DND-41 (cell line): ENCODE results near the gene STAM2.

Experiments
- ATAC-seq: fragments of 200-7000 bp; cut with Tn5 transposase; 3 replicates; pipeline ENCODE4 v1.9.1; 2021; ENCODE audit warnings: low read depth; ENCODE audit not compliant: insufficient read depth
- DNase-seq: peaks from one replicate; pipeline ENCODE4 v3.0.0-alpha.2; 2020
- H2AFZ ChIP-seq: 2 replicates; pipeline ENCODE4 v1.6.0; 2012; ENCODE audit warnings: low read depth, low read length
- H3K27ac ChIP-seq: 2 replicates; pipeline ENCODE4 v1.5.1; 2012; ENCODE audit warnings: low read length, inconsistent platforms
- H3K27me3 ChIP-seq: fragments of 200-600 bp; sonication (generic); 2 replicates; pipeline ENCODE4 v1.6.0; 2012; ENCODE audit warnings: low read length, mild to moderate bottlenecking, inconsistent platforms; ENCODE audit not compliant: insufficient read depth, poor library complexity
- H3K36me3 ChIP-seq: 2 replicates; pipeline ENCODE4 v1.5.1; 2012; ENCODE audit warnings: low read length, inconsistent platforms; ENCODE audit not compliant: insufficient read depth
- H3K4me1 ChIP-seq: 2 replicates; pipeline ENCODE4 v1.5.1; 2012; ENCODE audit warnings: mild to moderate bottlenecking, low read length; ENCODE audit not compliant: insufficient read depth
- H3K4me2 ChIP-seq: 2 replicates; pipeline ENCODE4 v1.6.0; 2012; ENCODE audit warnings: mild to moderate bottlenecking, moderate library complexity, low read length, inconsistent platforms; ENCODE audit not compliant: insufficient read depth
- H3K4me3 ChIP-seq, 2 experiments: fragments of 200-600 bp in 1 of 2; shearing (Covaris generic) in 1 of 2; 2 replicates each; pipeline ENCODE4 v1.5.1; 2012 to 2016; ENCODE audit warnings: inconsistent platforms in 2 of 2, low read length in 2 of 2, mild to moderate bottlenecking in 2 of 2, low read depth in 1 of 2, moderate library complexity in 1 of 2
- H3K79me2 ChIP-seq: 2 replicates; pipeline ENCODE4 v1.6.0; 2012; ENCODE audit warnings: low read length, inconsistent platforms; ENCODE audit not compliant: insufficient read depth
- H3K9ac ChIP-seq: 2 replicates; pipeline ENCODE4 v1.6.0; 2012; ENCODE audit warnings: low read depth, mild to moderate bottlenecking, inconsistent platforms, low read length, moderate library complexity
- H3K9me3 ChIP-seq: 2 replicates; pipeline ENCODE4 v1.5.1; 2012; ENCODE audit warnings: low read length, moderate library complexity, mild to moderate bottlenecking, inconsistent platforms; ENCODE audit not compliant: insufficient read depth, severe bottlenecking
- H4K20me1 ChIP-seq: 2 replicates; pipeline ENCODE4 v1.6.0; 2012; ENCODE audit warnings: low read length; ENCODE audit not compliant: insufficient read depth
- EZH2 ChIP-seq: IDR thresholded peaks from 3 replicates; pipeline ENCODE4 v1.6.1; 2012; ENCODE audit warnings: borderline replicate concordance, low read depth, mild to moderate bottlenecking, moderate library complexity, low read length, inconsistent platforms; ENCODE audit not compliant: severe bottlenecking
- TF ChIP-seq, protein P1 (sequence below): IDR thresholded peaks from 2 replicates; pipeline ENCODE4 v1.5.1; 2012; ENCODE audit warnings: borderline replicate concordance, low read length, moderate library complexity, mild to moderate bottlenecking; ENCODE audit not compliant: poor library complexity, severe bottlenecking; ENCODE audit errors: extremely low read depth

Gene STAM2

DNA sequence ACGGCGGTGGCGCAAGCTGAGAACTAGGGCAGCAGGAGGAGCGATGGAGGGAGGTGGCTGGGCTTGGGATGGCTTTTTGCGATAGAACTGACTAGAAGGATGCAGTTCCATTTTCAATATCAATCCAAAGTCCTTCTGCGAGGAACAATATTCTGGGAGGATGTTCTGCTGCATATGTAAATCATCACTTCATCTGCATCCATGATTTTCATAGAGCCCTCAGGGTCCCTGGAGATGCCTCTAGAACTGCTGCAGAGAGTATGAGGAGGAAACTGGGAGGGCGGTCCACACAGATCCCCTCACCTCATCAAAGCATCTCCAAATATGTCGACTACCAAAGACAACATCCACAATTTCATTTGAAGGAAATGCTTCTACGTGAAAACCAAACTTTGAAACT is 97.5 kb downstream of the STAM2 start:
- ATAC-seq, result no peak
- Histone ChIP-seq H3K79me2 (no peaks in the 10 kb centered on the region), H3K4me3 (no peak overlapping the region), H3K4me1 (no peaks in the 10 kb centered on the region), H3K27ac (no peak overlapping the region), H2AFZ (no peak overlapping the region), H3K9ac (no peak overlapping the region), H3K4me2 (no peak overlapping the region), H3K27me3 (no peaks in the 10 kb centered on the region), H3K9me3 (no peaks in the 10 kb centered on the region), H4K20me1 (no peaks in the 10 kb centered on the region), H3K36me3 (no peaks in the 10 kb centered on the region)
- no peak for TF ChIP-seq EZH2
- TF ChIP-seq, protein P1, sequence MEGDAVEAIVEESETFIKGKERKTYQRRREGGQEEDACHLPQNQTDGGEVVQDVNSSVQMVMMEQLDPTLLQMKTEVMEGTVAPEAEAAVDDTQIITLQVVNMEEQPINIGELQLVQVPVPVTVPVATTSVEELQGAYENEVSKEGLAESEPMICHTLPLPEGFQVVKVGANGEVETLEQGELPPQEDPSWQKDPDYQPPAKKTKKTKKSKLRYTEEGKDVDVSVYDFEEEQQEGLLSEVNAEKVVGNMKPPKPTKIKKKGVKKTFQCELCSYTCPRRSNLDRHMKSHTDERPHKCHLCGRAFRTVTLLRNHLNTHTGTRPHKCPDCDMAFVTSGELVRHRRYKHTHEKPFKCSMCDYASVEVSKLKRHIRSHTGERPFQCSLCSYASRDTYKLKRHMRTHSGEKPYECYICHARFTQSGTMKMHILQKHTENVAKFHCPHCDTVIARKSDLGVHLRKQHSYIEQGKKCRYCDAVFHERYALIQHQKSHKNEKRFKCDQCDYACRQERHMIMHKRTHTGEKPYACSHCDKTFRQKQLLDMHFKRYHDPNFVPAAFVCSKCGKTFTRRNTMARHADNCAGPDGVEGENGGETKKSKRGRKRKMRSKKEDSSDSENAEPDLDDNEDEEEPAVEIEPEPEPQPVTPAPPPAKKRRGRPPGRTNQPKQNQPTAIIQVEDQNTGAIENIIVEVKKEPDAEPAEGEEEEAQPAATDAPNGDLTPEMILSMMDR, result no peak
- no peak for DNase-seq

DNA sequence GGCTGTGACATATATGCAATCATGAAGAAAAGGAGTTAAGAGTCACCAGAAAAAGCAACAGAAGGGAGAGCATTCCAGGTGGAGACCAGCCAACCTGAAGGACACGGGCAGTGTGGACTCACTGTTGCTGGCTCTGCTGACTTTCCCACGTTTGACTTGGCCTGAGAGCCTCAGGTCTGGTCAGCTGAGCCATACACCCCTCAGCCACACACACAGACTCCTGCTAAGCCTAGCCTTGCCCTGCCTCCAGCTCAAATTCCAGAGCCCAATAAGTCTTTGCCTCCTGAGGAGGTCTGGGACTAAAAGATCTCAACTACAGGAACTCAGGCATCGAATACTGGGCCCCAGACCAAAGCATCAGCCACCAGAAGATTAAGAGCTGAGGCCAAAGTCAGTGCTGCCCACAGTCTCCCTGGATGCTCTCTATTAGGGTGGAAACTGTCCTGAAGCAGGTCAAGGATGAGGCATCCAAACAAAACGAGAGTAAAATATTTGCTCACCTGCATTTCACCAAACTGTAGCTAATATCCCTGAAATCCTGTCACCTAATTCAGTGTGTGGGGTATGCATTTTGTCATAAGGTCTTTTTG is 100.0 kb downstream of the STAM2 start:
- no peak overlapping the region for H3K4me3 ChIP-seq
- TF ChIP-seq, protein P1, result no peak
- TF ChIP-seq EZH2, result no peak
- H2AFZ ChIP-seq, result no peak overlapping the region
- H3K27ac ChIP-seq, result no peak overlapping the region
- no peaks in the 10 kb centered on the region for H3K9me3 ChIP-seq
- H3K36me3 ChIP-seq, result no peaks in the 10 kb centered on the region
- no peaks in the 10 kb centered on the region for H3K27me3 ChIP-seq
- H3K4me2 ChIP-seq, result no peak overlapping the region
- ATAC-seq, result no peak
- DNase-seq, result no peak
- no peaks in the 10 kb centered on the region for H3K79me2 ChIP-seq
- H4K20me1 ChIP-seq, result no peaks in the 10 kb centered on the region
- H3K4me1 ChIP-seq, result no peaks in the 10 kb centered on the region
- H3K9ac ChIP-seq, result no peak overlapping the region

DNA sequence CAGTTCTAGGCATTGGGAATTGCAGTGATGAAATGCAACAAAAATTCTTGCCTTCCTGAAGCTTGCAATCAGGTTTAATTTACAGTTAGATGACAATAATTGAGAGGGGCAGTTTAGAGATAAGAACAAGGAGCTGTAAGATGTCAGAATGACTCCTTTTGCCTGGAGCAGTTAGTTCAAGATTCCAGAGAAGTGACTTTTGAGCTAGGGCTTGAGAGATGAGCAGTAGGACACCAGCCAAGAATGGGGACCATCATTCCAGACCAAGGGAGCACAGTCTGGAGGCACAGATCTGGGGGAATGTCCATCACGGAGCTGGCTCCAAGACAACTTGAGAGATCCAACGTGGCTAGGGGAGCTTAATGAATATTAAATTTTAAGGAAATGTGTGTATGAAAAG is 103.6 kb downstream of the STAM2 start:
- Histone ChIP-seq H3K79me2 (no peaks in the 10 kb centered on the region), H2AFZ (no peak overlapping the region), H3K36me3 (no peaks in the 10 kb centered on the region), H3K27me3 (no peaks in the 10 kb centered on the region), H3K9ac (no peak overlapping the region), H3K9me3 (no peaks in the 10 kb centered on the region), H3K27ac (no peak overlapping the region), H3K4me3 (no peak overlapping the region), H3K4me2 (no peak overlapping the region), H4K20me1 (no peaks in the 10 kb centered on the region), H3K4me1 (no peaks in the 10 kb centered on the region)
- DNase-seq (no peak), ATAC-seq (no peak)
- TF ChIP-seq EZH2, result no peak
- TF ChIP-seq, protein P1, result no peak

DNA sequence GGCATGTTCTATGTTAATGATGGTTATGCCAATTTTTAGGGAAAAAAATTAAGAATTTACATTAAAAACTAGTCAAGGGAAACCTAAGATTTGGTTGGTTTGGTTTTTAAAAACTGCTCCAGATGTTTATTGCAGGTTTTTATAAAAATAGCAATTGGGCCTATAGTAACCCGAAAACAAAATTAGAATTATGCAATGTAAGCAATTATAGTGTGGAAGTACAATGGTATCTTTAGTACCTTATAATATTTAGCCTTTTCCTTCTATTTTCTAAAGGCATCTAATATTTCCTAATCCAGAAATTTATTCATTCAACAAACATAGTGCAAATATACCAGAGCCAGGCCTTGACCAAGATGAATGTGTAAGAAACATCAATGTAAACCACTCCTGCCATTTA is 104.0 kb downstream of the STAM2 start:
- no peak overlapping the region for H3K9ac ChIP-seq
- no peak overlapping the region for H2AFZ ChIP-seq
- no peaks in the 10 kb centered on the region for H3K79me2 ChIP-seq
- H4K20me1 ChIP-seq, result no peaks in the 10 kb centered on the region
- no peaks in the 10 kb centered on the region for H3K4me1 ChIP-seq
- DNase-seq (no peak), ATAC-seq (no peak)
- H3K27ac ChIP-seq, result no peak overlapping the region
- no peaks in the 10 kb centered on the region for H3K36me3 ChIP-seq
- H3K4me3 ChIP-seq, result no peak overlapping the region
- H3K9me3 ChIP-seq, result no peaks in the 10 kb centered on the region
- H3K4me2 ChIP-seq, result no peak overlapping the region
- TF ChIP-seq EZH2, result no peak
- TF ChIP-seq, protein P1, result no peak
- H3K27me3 ChIP-seq, result no peaks in the 10 kb centered on the region
